NCI-H1417 treated with DMSO at 0.1 percent for 48 hours (cell line): ENCODE measurements around the gene TCAIM.

Source experiments
- DNase-seq: peaks from one replicate; lab custom pipeline; 2025; lab: John Stamatoyannopoulos, UW

The TCAIM gene

DNA sequence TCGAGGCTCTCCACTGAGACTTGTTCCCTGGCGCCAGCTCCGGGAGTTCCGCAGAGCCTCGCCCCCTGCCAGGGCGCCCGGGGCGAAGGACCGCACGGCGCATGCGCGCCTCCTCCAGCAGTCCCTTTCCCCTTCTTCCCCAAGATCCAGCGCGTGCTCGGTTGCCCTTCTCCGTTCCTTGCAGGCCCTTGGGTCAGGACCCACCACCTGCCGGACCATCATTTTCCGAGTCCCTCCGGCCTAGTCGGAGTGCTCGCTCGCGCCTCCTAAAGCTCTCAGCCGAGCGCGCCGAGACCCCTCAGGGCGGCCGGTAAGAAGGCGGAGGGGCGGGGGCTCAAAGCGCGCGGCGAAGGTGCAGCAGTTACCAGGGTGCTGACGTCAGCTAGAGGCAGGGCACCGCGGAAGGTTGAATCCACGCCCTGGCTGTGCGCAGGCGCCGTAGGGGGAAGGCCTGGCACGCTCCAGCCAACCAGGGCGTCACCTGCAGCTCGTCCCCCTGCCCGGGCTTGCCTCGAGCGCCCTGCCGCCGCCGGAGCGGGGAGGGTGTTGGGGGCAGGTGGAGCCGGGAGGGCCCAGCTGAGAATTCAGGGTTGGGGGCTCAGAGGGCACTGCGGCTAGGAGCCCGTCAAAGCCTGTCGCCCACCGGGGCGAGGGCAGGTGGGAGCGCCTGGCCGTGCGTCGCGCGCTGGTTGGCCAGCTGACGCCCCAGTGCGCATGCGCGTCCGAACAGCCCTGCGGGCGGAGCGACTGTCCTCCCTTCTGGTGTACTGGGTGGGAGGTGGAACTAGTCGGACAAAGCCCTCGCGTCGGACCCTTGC is at the start of gene TCAIM:
TSS of gene TCAIM (plus strand) at position 757 of the 818 bp plus-strand sequence. CDS start 16,017 bp downstream, outside the sequence.
- peak; percentile 82 for DNase-seq

DNA sequence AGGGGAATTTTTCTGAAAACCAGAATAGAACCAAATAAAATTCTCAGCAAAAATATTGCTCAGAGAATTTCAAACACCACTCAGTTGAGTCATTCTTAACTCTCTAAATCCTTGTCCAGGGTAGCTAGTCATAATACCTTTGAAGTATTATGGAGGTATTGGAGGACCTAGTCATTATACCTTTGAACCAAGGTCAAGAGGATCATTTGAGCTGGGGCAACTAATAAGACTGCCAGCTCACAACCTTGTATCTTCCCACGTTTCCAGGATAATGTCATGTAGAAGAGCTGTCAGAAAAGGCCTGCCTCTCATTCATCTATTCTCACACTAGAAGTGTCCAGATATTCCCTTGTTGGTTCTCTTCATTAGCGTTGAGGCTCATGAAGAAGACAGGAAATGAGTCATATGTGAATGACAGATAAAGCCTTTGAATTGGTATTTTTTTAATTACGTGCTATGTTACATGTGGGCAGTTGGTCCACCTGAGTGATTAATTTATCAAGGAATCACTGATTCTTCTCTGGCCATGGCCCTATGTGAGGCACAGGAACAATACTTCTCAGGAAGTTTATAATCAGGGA is 48.6 kb upstream of the TCAIM start:
- DNase-seq, result no peak

- no peak for DNase-seq
Measured at GRCh38 chr3:44292276-44292675, 46.3 kb upstream of the TCAIM start.

DNA sequence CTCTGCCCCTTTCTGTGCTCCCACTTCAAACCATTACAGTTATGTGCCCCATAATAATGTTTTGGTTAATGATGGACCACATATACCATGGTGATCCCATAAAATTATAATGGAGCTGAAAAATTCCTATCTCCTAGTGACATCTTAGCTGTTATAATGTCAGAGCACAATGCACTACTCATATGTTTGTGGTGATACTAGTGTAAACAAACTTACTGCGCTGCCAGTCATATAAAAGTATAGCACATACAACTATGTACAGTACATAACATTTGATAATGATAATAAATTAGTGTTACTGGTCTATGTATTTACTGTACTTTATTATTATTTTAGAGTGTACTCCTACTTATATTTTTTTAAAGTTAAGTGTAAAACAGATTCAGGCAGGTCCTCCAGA is 45.6 kb upstream of the TCAIM start:
- DNase-seq, result no peak

- DNase-seq, result no peak
Measured at GRCh38 chr3:44297255-44297654, 41.3 kb upstream of the TCAIM start.

- no peak for DNase-seq
Measured at GRCh38 chr3:44301746-44302145, 36.8 kb upstream of the TCAIM start.

DNA sequence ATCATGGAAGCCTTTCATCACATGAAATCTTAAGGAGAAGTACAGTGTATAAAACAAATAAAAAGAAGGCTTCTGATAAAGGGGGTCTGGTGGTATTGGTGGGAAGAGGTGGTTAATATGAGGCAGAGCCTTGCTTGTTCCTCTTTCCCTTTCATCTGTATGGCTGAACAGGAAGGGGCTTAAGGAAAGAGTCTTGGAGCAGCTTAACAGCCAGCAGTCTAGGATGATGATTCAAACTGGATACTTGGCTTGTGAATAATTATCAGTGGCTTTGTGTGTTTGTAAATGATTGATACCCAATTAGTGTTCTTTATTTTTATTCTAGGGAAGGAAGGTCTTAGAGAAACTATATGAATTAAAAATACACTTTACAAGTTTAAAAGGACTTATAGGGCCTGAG is 29.1 kb upstream of the TCAIM start:
- no peak for DNase-seq

DNA sequence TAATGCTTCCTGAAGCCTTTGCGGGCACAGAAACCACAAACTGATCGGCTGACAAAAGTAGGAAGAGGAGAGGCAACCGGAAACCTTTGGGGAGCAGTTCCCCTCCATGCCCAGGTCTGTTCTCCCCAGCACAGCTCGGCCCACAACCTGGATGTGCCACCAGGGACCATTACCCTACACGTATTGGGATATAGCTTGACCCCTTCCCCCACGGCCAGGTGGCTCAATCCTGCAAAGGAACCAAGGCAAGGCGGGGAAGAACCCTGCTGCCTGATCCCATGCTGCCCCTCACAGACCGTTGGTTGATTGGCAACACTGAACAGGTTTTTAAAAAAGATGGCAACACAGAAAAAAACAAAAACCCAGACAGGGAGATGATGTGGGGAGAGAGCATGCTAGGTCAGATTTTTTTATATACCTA is 19.7 kb upstream of the TCAIM start:
- no peak for DNase-seq

GRCh38 chr3:44321335-44321734 is 17.2 kb upstream of the TCAIM start:
- no peak for DNase-seq

GRCh38 chr3:44323341-44323955 is 15.1 kb upstream of the TCAIM start:
- DNase-seq, result no peak

DNA sequence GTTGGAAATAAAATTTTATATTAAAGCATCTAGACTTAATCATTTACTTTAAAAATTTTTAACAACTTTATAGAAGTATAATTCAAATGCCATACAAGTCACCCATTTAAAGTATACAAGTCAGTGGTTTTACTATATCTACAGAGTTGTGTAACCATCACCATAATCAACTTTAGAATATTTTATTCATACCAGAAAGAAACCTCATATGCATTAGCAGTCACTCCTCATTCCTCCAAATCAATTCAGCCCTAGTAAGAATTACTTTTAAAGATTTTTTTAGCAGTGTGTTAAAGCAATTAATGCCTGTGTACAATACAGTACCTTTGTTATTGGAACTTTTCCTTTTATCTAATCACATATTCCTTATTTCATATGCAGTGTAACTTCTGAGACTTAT is 14.0 kb upstream of the TCAIM start:
- no peak for DNase-seq

DNA sequence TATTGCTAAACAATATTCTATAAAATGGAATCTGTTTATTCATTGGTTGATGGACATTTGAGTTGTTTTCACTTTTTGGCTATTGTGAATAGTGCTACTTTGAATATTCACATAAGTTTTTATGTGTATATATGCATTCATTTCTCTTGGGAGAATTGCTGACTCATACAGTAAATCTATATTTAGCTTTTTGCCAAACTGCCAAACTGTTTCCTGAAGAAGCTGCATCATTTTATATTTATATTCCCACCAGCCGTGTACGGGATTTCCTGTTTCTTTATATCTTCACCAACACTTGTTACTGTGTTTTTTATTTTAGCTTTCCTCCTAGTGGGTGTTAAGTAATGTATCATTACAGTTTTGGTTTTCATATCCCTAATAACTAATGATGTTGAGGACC is 12.5 kb upstream of the TCAIM start:
- DNase-seq, result no peak

GRCh38 chr3:44326515-44326914 is 12.1 kb upstream of the TCAIM start:
- DNase-seq, result no peak

- no peak for DNase-seq
Measured at GRCh38 chr3:44329946-44330345, 8.6 kb upstream of the TCAIM start.

DNA sequence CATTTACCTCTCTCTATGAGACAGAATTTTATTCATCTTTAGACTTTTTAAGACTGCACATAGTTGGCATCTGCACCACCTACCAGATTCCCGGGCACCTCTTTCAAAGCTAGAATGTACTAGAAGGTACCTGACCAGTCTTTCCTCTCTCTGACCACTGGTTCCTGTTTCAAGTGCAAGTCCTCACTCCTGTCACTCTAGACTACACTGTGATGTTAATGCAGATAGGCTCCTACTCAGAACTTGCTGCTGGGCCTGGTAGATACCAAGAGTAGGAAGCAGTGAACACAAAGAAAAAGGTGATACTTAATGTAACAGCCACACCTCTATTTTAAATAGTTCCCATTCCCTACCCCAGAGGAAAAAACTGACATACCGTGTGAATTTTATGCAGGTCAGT is 8.1 kb upstream of the TCAIM start:
- no peak for DNase-seq

- DNase-seq, result no peak
Measured at GRCh38 chr3:44334326-44334725, 4.2 kb upstream of the TCAIM start.

DNA sequence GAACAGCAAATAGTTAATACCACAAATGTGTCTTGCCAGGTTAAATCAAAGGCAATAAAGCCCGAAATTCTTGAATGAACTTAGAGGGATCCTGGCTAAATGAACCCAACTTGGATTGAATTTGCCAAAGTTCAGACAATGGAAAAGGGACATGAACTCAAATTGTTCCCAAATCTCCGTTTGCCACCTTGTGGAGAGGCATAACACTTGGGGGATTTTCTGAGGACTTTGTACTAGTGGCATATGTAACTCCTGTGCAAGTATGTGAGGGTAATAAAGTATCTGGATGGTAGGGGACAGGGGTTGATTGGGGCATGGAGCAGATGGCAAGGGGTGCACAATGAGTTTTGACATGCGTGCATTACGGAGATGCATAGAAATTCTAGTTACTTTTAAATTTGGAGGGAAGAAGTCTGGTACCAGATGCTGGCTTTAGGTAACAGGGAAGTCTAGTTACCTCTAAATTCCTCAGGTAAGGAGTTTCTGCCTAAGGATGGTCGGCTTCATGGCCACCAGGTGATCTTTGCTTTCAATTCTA is 1.2 kb upstream of the TCAIM start:
- no peak for DNase-seq

DNA sequence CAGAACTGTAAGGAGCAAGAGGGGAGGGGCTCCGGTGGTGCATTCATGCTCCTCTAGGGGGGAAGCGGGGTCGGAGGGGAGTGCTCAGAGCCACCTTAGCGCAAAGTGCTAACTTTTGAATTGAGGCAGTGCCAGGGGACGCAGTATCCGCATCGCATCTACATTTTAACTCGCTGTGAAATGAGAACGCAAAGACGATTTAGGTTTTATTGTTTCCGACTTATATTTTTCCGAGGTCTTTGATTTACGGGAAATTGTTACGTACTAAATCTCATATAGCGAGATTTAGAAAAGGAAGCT is 212 bp downstream of the TCAIM start:
- DNase-seq, result no peak

DNA sequence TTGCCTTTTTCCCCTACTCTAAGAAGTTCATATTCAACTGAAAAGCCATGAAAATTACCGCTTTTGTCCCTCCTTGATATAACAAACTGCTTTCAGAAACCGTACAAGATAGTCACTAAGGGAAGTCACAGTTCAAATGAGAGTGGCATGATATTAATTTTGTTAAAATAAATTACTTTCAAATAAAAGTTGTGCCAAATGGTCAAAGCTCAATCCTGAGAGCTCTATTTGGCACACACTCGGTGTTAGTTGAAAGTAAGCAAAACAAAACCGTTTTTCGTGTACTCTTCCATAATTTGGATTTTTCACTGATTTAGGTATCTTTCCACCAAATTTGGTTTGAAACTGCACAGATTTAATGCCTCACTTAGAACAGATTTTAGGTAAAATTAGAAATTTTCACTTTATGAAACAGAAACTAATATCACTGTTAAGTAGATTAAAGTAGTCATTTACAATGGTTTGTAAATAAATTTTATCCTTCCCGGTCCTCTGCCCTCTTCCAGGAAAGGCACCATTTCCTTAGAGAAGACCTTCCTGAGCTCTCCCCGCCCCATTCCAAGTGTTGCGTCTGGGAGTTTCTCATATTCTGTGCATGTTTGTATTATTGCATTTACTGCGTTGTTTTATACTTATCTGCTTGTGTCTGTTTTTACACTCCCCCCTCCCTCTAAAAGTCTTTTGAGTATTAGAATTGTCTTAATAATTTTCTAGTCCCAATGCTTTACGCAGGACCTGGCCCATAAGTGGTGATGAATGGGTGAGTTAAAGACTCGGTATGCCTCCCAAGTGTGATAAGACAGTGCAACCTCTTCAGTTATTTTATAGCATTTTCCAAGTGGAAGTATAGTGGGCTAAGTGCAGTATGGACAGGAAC is 853 bp downstream of the TCAIM start:
- no peak for DNase-seq

GRCh38 chr3:44340058-44340395 is 1.5 kb downstream of the TCAIM start:
- no peak for DNase-seq

GRCh38 chr3:44342176-44342790 is 3.7 kb downstream of the TCAIM start:
- no peak for DNase-seq

DNA sequence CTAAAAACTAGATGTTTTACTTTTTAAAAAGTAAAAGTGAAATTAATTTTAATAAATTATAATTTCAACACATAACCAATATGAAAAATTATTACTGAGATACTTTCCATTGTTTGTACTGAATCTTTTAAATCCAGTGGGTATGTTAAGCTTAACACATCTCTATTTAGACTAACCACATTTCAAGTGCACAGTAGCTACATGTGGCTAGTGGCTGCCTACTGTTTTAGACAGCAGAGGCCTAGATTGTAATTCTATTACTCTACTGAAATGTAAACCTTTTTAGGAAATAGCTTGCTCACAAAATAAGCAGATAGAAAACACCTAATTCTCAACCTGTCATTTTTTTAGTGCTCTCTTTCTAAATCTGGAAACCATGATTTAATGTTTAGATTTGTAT is 4.9 kb downstream of the TCAIM start:
- no peak for DNase-seq
